Uterus (tissue), 4 donors: ENCODE measurements around the gene CACNG5. TPM values are rescaled to one million over a fixed set of nuclear protein-coding genes. Genes with fewer than 3 reads are reported as not detected.

Experiments
- DNase-seq, 2 donors: peaks; one replicate each; pipeline ENCODE4 v3.0.0-alpha.2; 2019 to 2020
- H3K27ac ChIP-seq, 2 donors: fragments of 200-600 bp; sonication (generic); 1 replicate in 1 of 2; 2 replicates in 1 of 2; pipeline ENCODE4 v1.5.1; 2016 to 2018
- H3K27me3 ChIP-seq, 2 donors: fragments of 200-600 bp; sonication (generic); one replicate each; pipeline ENCODE4 v1.5.1; 2018 to 2019; ENCODE audit warnings: control low read depth in 1 of 2
- H3K36me3 ChIP-seq, 2 donors: fragments of 200-600 bp; sonication (generic); one replicate each; pipeline ENCODE4 v1.5.1; 2019; ENCODE audit warnings: control low read depth in 1 of 2
- H3K4me1 ChIP-seq, 2 donors: fragments of 200-600 bp; sonication (generic); one replicate each; pipeline ENCODE4 v1.5.1; 2018 to 2019; ENCODE audit warnings: control low read depth in 1 of 2
- H3K4me3 ChIP-seq, 2 donors: fragments of 200-600 bp; sonication (generic); 1 replicate in 1 of 2; 2 replicates in 1 of 2; pipeline ENCODE4 v1.5.1; 2018 to 2019; ENCODE audit warnings: mild to moderate bottlenecking in 1 of 2
- H3K9me3 ChIP-seq, 2 donors: fragments of 200-600 bp; sonication (generic); one replicate each; pipeline ENCODE4 v1.5.1; 2019; ENCODE audit warnings: control low read depth in 1 of 2
- POLR2A ChIP-seq, 2 donors: fragments of 450-650 bp; IDR thresholded peaks; one replicate each; pipeline ENCODE4 v1.6.1; 2016; ENCODE audit warnings: antibody characterized with exemption in 2 of 2, mild to moderate bottlenecking in 1 of 2, moderate library complexity in 1 of 2
- intact Hi-C: fragments of 100-400 bp; cut with DNase I; formaldehyde crosslinking; loops from one replicate; pipeline ENCODE4 v1.15.1; 2023; ENCODE audit warnings: low total_unique reads
- total RNA-seq, 4 donors: library from RNA; depleted of rRNA in 3 of 4; stranded (reverse); fragments of >200 nt in 3 of 4; gene quantifications; one replicate each; pipeline versions ENCODE4 v1.1.0 to v1.2.4, GENCODE V29; 2014 to 2023
- TF ChIP-seq, protein P1 (sequence below), 4 experiments: fragments of 200-600 bp in 2 of 4; fragments of 450-650 bp in 2 of 4; sonication (generic) in 2 of 4; IDR thresholded peaks; one replicate each; pipeline ENCODE4 v1.5.1; 2016 to 2019; ENCODE audit warnings: antibody characterized with exemption in 4 of 4, mild to moderate bottlenecking in 2 of 4, moderate library complexity in 1 of 4
- donor health status: DM: yes; HTN: yes; CAD: no.

Gene CACNG5
- total RNA-seq, 4 donors from 2014 or later: 6.6 TPM; not detected in 3

DNA sequence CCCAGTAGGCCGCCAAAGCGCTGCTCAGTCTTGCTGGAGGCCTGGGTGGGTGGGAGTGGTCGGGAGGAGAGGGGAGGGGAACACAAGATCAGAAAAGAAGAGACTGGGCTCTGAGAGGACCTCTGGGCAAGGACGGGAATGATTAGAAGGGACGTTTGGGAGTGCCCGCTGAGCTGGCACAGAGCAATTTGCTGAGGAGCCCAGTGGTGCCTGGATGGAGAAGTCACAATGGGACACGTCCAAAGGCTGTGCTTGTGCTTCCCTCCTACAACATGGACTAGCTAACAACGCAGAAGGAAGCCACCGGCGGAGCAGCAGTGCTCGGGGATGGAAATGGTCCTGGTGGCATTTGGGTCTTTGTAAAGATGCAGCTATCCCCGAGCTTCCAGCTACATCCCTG is 84.0 kb downstream of the CACNG5 start:
- Histone ChIP-seq H3K9me3 (no peaks in the 10 kb centered on the region), H3K4me3 (no peak overlapping the region), H3K27ac (no peak overlapping the region), H3K27me3 (no peaks in the 10 kb centered on the region), H3K36me3 (no peaks in the 10 kb centered on the region), H3K4me1 (no peaks in the 10 kb centered on the region)
- no peak for DNase-seq
- TF ChIP-seq POLR2A (IDR thresholded peaks at IDR 0.05): no peak
- intact Hi-C loops: no loop called here

DNA sequence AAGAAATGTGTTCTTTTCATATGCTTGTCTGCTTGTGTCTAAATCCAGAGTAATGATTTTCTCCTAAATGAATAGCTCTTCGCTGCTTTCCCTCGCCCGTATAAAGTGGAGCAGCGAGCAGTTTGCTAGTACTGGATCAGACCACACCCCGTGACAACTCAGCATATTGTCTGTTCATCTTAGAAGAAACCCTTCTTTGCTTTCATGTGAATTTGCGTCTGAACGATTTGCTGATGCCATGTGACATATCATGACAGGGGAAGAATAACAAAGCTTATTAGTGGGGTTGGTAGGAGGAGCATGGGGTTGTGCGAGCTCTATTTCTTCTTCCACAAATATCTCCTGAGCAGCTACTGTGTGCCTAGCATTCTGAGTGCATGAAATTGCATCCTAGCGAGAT is 85.5 kb downstream of the CACNG5 start:
- TF ChIP-seq, protein P1, sequence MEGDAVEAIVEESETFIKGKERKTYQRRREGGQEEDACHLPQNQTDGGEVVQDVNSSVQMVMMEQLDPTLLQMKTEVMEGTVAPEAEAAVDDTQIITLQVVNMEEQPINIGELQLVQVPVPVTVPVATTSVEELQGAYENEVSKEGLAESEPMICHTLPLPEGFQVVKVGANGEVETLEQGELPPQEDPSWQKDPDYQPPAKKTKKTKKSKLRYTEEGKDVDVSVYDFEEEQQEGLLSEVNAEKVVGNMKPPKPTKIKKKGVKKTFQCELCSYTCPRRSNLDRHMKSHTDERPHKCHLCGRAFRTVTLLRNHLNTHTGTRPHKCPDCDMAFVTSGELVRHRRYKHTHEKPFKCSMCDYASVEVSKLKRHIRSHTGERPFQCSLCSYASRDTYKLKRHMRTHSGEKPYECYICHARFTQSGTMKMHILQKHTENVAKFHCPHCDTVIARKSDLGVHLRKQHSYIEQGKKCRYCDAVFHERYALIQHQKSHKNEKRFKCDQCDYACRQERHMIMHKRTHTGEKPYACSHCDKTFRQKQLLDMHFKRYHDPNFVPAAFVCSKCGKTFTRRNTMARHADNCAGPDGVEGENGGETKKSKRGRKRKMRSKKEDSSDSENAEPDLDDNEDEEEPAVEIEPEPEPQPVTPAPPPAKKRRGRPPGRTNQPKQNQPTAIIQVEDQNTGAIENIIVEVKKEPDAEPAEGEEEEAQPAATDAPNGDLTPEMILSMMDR (IDR thresholded peaks at IDR 0.05): no peak
- no peak for TF ChIP-seq POLR2A (IDR thresholded peaks at IDR 0.05)
- H3K36me3 ChIP-seq: no peaks in the 10 kb centered on the region
- H3K27me3 ChIP-seq: no peaks in the 10 kb centered on the region
- DNase-seq: no peak
- H3K4me3 ChIP-seq: no peak overlapping the region
- H3K9me3 ChIP-seq: no peaks in the 10 kb centered on the region
- H3K4me1 ChIP-seq: no peaks in the 10 kb centered on the region
- H3K27ac ChIP-seq: no peak overlapping the region
- intact Hi-C loops: no loop called here

DNA sequence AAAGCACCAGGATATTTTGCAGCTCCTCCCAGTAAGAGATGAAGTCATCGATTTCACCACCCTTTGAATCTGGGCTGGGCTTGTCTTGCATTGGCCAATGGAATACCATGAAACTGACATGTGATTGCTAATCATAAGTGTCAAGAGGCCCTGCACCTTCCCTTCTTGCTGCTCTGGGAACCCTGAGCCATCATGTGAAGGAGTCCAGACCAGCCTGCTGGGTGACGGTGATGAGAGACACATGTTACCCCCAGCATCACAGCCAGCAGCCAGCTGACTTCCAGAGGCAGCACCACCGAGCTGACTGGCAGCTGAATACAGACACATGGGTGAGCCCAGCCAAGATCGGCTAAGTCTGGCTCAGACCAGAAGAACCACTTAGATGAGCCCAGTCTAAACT is 86.0 kb downstream of the CACNG5 start:
- intact Hi-C loops: no loop called here
- H3K27ac ChIP-seq: no peak overlapping the region
- no peaks in the 10 kb centered on the region for H3K36me3 ChIP-seq
- H3K9me3 ChIP-seq: no peaks in the 10 kb centered on the region
- H3K27me3 ChIP-seq: no peaks in the 10 kb centered on the region
- H3K4me1 ChIP-seq: no peaks in the 10 kb centered on the region
- no peak overlapping the region for H3K4me3 ChIP-seq
- DNase-seq: no peak
- no peak for TF ChIP-seq POLR2A (IDR thresholded peaks at IDR 0.05)
- TF ChIP-seq, protein P1 (IDR thresholded peaks at IDR 0.05): no peak

DNA sequence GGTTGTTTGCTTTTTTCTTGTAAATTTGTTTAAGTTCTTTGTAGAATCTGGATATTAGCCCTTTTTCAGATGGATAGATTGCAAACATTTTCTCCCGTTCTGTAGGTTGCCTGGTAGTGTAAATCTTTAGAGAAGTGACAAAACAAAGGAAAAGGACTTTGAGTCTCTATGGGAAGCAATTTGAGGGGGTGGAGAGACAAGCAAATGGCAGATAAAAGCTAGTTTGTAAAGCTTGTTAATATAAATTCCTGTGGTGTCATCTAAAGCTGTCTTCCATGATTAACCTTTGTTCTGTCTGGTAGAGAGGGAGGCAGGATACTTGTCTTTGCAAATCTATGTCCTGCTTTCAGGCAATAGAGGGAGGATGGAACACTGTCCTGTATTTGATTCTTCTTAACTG is 89.0 kb downstream of the CACNG5 start:
- Histone ChIP-seq H3K9me3 (no peaks in the 10 kb centered on the region), H3K4me3 (no peak overlapping the region), H3K36me3 (no peaks in the 10 kb centered on the region), H3K27ac (no peak overlapping the region), H3K4me1 (no peaks in the 10 kb centered on the region), H3K27me3 (no peaks in the 10 kb centered on the region)
- no peak for DNase-seq
- intact Hi-C loops: no loop called here
- TF ChIP-seq, protein P1 (IDR thresholded peaks at IDR 0.05): no peak
- TF ChIP-seq POLR2A (IDR thresholded peaks at IDR 0.05): no peak

DNA sequence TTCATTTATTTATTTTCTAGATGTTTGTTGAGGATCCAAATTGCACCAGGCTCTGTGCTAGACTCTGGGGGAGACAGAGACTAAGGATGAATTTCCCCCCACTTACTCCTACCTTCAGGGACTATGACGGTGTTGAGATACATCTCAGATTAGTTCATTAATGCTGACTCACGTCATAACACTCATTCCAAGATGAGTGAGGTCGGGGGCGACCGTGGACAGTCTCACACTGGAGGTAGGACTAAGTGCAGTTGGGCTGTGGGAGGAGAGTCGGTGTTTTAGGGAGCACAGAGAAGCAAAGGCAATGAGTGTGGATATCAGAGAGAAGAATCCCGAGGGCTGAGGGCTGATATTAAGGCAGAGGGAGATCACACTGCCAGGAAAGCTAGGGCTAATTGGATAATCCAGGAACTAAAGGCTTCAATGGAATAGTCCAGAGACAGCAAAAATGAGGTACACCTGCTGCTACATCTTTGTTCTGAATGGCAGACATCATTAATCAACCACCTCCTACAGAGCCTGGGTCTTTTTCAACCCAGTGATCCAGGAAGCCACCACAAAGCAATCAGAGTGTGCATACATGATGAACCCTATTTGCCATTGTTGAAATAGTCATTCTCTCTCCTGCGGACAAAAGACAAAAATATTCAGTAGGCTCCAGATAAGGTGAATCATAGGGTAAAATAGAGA is 91.0 kb downstream of the CACNG5 start:
- Histone ChIP-seq H3K36me3 (no peaks in the 10 kb centered on the region), H3K4me3 (no peak overlapping the region), H3K9me3 (no peaks in the 10 kb centered on the region), H3K27me3 (no peaks in the 10 kb centered on the region), H3K27ac (no peak overlapping the region), H3K4me1 (no peaks in the 10 kb centered on the region)
- intact Hi-C loops: no loop called here
- DNase-seq: no peak
- TF ChIP-seq POLR2A (IDR thresholded peaks at IDR 0.05): no peak
- TF ChIP-seq, protein P1 (IDR thresholded peaks at IDR 0.05): no peak

DNA sequence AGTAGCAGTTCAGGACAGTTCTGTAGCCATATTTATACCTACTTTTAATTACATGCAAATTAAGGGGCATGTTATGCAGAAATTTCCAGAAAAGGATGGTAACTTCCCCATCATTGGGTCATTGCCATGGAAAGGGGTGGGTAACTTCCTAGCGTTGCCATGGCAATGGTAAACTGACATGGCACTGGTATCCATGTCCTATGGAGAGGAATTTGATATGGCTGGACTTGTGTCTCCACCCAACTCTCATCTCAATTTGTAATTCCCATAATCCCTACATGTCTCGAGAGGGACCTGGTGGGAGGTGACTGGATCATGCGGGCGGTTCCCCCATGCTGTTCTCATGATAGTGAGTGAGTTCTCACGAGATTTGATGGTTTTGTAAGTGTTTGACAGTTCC is 94.0 kb downstream of the CACNG5 start:
- TF ChIP-seq, protein P1 (IDR thresholded peaks at IDR 0.05): no peak
- no peak for TF ChIP-seq POLR2A (IDR thresholded peaks at IDR 0.05)
- Histone ChIP-seq H3K27ac (no peak overlapping the region), H3K4me3 (no peak overlapping the region), H3K27me3 (no peaks in the 10 kb centered on the region), H3K4me1 (no peaks in the 10 kb centered on the region), H3K9me3 (no peaks in the 10 kb centered on the region), H3K36me3 (no peaks in the 10 kb centered on the region)
- intact Hi-C loops: no loop called here
- no peak for DNase-seq
